ENCODE results near the gene INPP5J. TPM values are rescaled to one million over a fixed set of nuclear protein-coding genes. Genes with fewer than 3 reads are reported as not detected.

Gene INPP5J
- total RNA-seq, 3 donors from 2014 or later (not counting 1 experiment from before 2014, with no cell fraction given) = not detected

GRCh38 chr22:31090217-31091085, 32.3 kb upstream of the INPP5J start:
- intact Hi-C loops (cut with micrococcal nuclease) = no loop called here
- Mint-ChIP-seq H3K27ac (no peak overlapping the region), H3K4me3 (no peak overlapping the region), H3K36me3 (no peaks in the 10 kb centered on the region), H3K9me3 (no peaks in the 10 kb centered on the region), H3K27me3 (ENCODE audit: low read depth in 2 of 2) (no peaks in the 10 kb centered on the region), H3K4me1 (peaks cover 0 to under 1% of the 10 kb centered on the region in 2 donors)
- DNase-seq (no peak), ATAC-seq (no peak)
- Histone ChIP-seq H3K36me3 (ENCODE audit: control insufficient read depth, insufficient read depth, low read length) (no peaks in the 10 kb centered on the region), H3K27ac (ENCODE audit: low read length) (no peak overlapping the region), H3K27me3 (ENCODE audit: control insufficient read depth, insufficient read depth, low read length) (no peaks in the 10 kb centered on the region), H3K4me1 (ENCODE audit: control insufficient read depth, insufficient read depth, low read length) (peaks cover 9% of the 10 kb centered on the region), H3K9me3 (ENCODE audit: control insufficient read depth, insufficient read depth, low read length) (no peaks in the 10 kb centered on the region), H3K4me3 (ENCODE audit: low read length) (no peak overlapping the region)
- 96% methylated on average over 14 of the region's 15 CpGs for WGBS (ENCODE audit: insufficient coverage)
- TF ChIP-seq CTCF (IDR thresholded peaks at IDR 0.05) = no peak

DNA sequence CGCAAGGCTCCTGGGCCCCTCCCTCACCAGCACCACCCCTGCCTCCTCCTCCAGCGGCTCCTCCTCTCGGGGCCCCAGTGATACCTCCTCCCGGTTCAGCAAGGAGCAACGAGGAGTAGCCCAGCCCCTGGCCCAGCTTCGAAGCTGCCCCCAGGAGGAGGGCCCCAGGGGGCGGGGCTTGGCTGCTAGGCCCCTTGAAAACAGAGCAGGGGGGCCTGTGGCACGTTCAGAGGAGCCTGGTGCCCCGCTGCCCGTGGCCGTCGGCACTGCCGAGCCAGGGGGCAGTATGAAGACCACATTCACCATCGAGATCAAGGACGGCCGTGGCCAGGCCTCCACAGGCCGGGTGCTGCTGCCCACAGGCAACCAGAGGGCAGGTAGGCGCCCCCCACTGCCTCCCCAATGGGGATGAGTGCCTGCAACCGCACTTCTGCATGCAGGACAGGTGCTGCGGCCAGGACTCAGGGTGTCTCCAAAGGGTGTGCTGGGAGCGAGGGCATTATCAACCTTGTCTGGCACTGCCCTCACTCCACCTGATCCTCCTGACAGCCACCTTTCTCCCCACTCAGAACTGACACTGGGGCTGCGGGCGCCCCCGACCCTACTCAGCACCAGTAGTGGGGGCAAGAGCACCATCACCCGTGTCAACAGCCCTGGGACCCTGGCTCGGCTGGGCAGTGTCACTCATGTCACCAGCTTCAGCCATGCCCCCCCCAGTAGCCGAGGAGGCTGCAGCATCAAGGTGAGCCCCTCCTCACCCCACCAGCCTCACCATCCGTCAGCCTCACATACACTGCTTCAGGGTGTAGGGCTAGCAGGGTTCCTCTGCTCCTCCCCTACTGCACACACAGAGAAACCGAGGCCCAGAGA, 31.4 kb upstream of the INPP5J start:
- H3K27me3 ChIP-seq (ENCODE audit: control insufficient read depth, insufficient read depth, low read length) = no peaks in the 10 kb centered on the region
- no peaks in the 10 kb centered on the region for H3K36me3 ChIP-seq (ENCODE audit: control insufficient read depth, insufficient read depth, low read length)
- ATAC-seq = no peak
- TF ChIP-seq CTCF (IDR thresholded peaks at IDR 0.05) = no peak
- WGBS (ENCODE audit: insufficient coverage) = 92% methylated on average over 29 of the region's 29 CpGs
- Mint-ChIP-seq H3K4me1 (peaks cover 0 to 4% of the 10 kb centered on the region in 2 donors), H3K4me3 (no peak overlapping the region), H3K9me3 (no peaks in the 10 kb centered on the region), H3K27ac (no peak overlapping the region), H3K27me3 (ENCODE audit: low read depth in 2 of 2) (no peaks in the 10 kb centered on the region), H3K36me3 (no peaks in the 10 kb centered on the region)
- H3K4me3 ChIP-seq (ENCODE audit: low read length) = no peak overlapping the region
- H3K4me1 ChIP-seq (ENCODE audit: control insufficient read depth, insufficient read depth, low read length) = peaks cover 6% of the 10 kb centered on the region
- H3K27ac ChIP-seq (ENCODE audit: low read length) = no peak overlapping the region
- no peaks in the 10 kb centered on the region for H3K9me3 ChIP-seq (ENCODE audit: control insufficient read depth, insufficient read depth, low read length)
- intact Hi-C loops (cut with micrococcal nuclease) = no loop called here
- DNase-seq = no peak

DNA sequence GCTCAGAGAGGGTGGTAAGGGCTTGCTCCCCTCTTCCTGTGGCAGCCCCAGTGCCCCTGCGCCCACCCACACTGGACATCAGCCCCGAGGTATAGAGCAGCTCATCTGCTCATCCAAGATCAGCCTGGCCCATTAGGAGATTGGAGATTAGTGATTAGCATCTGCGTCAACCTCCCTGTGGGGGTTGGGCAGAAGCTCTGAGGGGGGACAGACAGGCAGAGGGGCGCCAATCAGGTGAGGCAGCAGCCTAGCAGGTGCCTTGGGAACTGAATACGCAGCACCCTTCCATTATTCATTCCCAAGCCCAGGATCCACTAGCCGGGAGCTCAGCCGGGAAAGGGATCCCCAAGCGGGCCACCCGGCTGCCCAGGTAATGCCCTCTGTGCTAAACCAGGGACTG, 30.6 kb upstream of the INPP5J start:
- no peak overlapping the region for H3K27ac Mint-ChIP-seq
- H3K36me3 Mint-ChIP-seq = no peaks in the 10 kb centered on the region
- H3K4me1 Mint-ChIP-seq = peaks cover 0 to 4% of the 10 kb centered on the region in 2 donors
- no peak overlapping the region for H3K4me3 Mint-ChIP-seq
- Histone ChIP-seq H3K27me3 (ENCODE audit: control insufficient read depth, insufficient read depth, low read length) (no peaks in the 10 kb centered on the region), H3K4me3 (ENCODE audit: low read length) (no peak overlapping the region), H3K4me1 (ENCODE audit: control insufficient read depth, insufficient read depth, low read length) (peaks cover 6% of the 10 kb centered on the region), H3K36me3 (ENCODE audit: control insufficient read depth, insufficient read depth, low read length) (no peaks in the 10 kb centered on the region), H3K27ac (ENCODE audit: low read length) (no peak overlapping the region), H3K9me3 (ENCODE audit: control insufficient read depth, insufficient read depth, low read length) (no peaks in the 10 kb centered on the region)
- DNase-seq (no peak), ATAC-seq (no peak)
- 94% methylated on average over 8 of the region's 9 CpGs for WGBS (ENCODE audit: insufficient coverage)
- no peaks in the 10 kb centered on the region for H3K27me3 Mint-ChIP-seq (ENCODE audit: low read depth in 2 of 2)
- H3K9me3 Mint-ChIP-seq = no peaks in the 10 kb centered on the region
- intact Hi-C loops (cut with micrococcal nuclease) = no loop called here
- TF ChIP-seq CTCF (IDR thresholded peaks at IDR 0.05) = no peak
